ENCODE results near the gene PLD4.

PLD4 gene

GRCh38 chr14:104980611-104981531 is 56.2 kb downstream of the PLD4 start:
- Histone ChIP-seq H3K4me1 (ENCODE audit: insufficient read depth, low read length, severe bottlenecking) (peaks cover under 1% of the 10 kb centered on the region), H3K9ac (ENCODE audit: low read length) (no peak overlapping the region), H3K27me3 (ENCODE audit: insufficient read depth, low read length) (0 out of 2 replicates have a peak, but pooled peaks cover 4% of the 10 kb centered on the region), H3K79me2 (ENCODE audit: insufficient read depth, low read length) (no peaks in the 10 kb centered on the region), H3K9me2 (ENCODE audit: low read depth, low read length) (no peaks in the 10 kb centered on the region), H2AFZ (ENCODE audit: low read length) (no peak overlapping the region), H3K4me2 (ENCODE audit: low read length) (no peak overlapping the region), H3F3A (ENCODE audit: insufficient read depth, low read length) (no peaks in the 10 kb centered on the region), H3K9me3 (ENCODE audit: low read length) (no peaks in the 10 kb centered on the region), H4K20me1 (ENCODE audit: insufficient read depth, low read length) (no peaks in the 10 kb centered on the region), H3K4me3 (ENCODE audit: low read depth, low read length, poor library complexity, severe bottlenecking) (no peak overlapping the region), H3K27ac (ENCODE audit: low read depth, low read length, poor library complexity, severe bottlenecking) (no peak overlapping the region), H3K36me3 (ENCODE audit: insufficient read depth, low read length) (no peaks in the 10 kb centered on the region; the same call in 1 of the 2 replicates)
- no peak for TF ChIP-seq CTCF (IDR thresholded peaks at IDR 0.05; ENCODE audit: low read length)
- TF ChIP-seq EZH2 (IDR thresholded peaks at IDR 0.05; ENCODE audit: borderline replicate concordance, low read length), result no peak

- H2AFZ ChIP-seq (ENCODE audit: low read length), result no peak overlapping the region
- no peaks in the 10 kb centered on the region for H4K20me1 ChIP-seq (ENCODE audit: insufficient read depth, low read length)
- H3K27ac ChIP-seq (ENCODE audit: low read depth, low read length, poor library complexity, severe bottlenecking), result no peak overlapping the region
- no peak for TF ChIP-seq EZH2 (IDR thresholded peaks at IDR 0.05; ENCODE audit: borderline replicate concordance, low read length)
- TF ChIP-seq CTCF (IDR thresholded peaks at IDR 0.05; ENCODE audit: low read length), result no peak
- H3K4me3 ChIP-seq (ENCODE audit: low read depth, low read length, poor library complexity, severe bottlenecking), result no peak overlapping the region
- H3K9ac ChIP-seq (ENCODE audit: low read length), result no peak overlapping the region
- no peaks in the 10 kb centered on the region; the same call in 1 of the 2 replicates for H3K36me3 ChIP-seq (ENCODE audit: insufficient read depth, low read length)
- 0 out of 2 replicates have a peak, but pooled peaks cover 4% of the 10 kb centered on the region for H3K27me3 ChIP-seq (ENCODE audit: insufficient read depth, low read length)
- no peak overlapping the region for H3K4me2 ChIP-seq (ENCODE audit: low read length)
- H3K79me2 ChIP-seq (ENCODE audit: insufficient read depth, low read length), result no peaks in the 10 kb centered on the region
- peaks cover 7% of the 10 kb centered on the region for H3K4me1 ChIP-seq (ENCODE audit: insufficient read depth, low read length, severe bottlenecking)
- H3F3A ChIP-seq (ENCODE audit: insufficient read depth, low read length), result no peaks in the 10 kb centered on the region
- H3K9me3 ChIP-seq (ENCODE audit: low read length), result no peaks in the 10 kb centered on the region
- H3K9me2 ChIP-seq (ENCODE audit: low read depth, low read length), result no peaks in the 10 kb centered on the region
Measured at GRCh38 chr14:104981699-104982541, 57.2 kb downstream of the PLD4 start.

- Histone ChIP-seq H3K27me3 (ENCODE audit: insufficient read depth, low read length) (0 out of 2 replicates have a peak, but pooled peaks cover 4% of the 10 kb centered on the region), H3K79me2 (ENCODE audit: insufficient read depth, low read length) (no peaks in the 10 kb centered on the region), H3K4me1 (ENCODE audit: insufficient read depth, low read length, severe bottlenecking) (peaks cover 7% of the 10 kb centered on the region), H3K4me2 (ENCODE audit: low read length) (no peak overlapping the region), H3K9me2 (ENCODE audit: low read depth, low read length) (no peaks in the 10 kb centered on the region), H3K36me3 (ENCODE audit: insufficient read depth, low read length) (no peaks in the 10 kb centered on the region; the same call in 1 of the 2 replicates), H3K9ac (ENCODE audit: low read length) (no peak overlapping the region), H3K4me3 (ENCODE audit: low read depth, low read length, poor library complexity, severe bottlenecking) (no peak overlapping the region), H3F3A (ENCODE audit: insufficient read depth, low read length) (no peaks in the 10 kb centered on the region), H4K20me1 (ENCODE audit: insufficient read depth, low read length) (no peaks in the 10 kb centered on the region), H2AFZ (ENCODE audit: low read length) (no peak overlapping the region), H3K9me3 (ENCODE audit: low read length) (no peaks in the 10 kb centered on the region), H3K27ac (ENCODE audit: low read depth, low read length, poor library complexity, severe bottlenecking) (no peak overlapping the region)
- TF ChIP-seq EZH2 (IDR thresholded peaks at IDR 0.05; ENCODE audit: borderline replicate concordance, low read length) (no peak), CTCF (IDR thresholded peaks at IDR 0.05; ENCODE audit: low read length) (no peak)
Measured at GRCh38 chr14:104982548-104983230, 58.0 kb downstream of the PLD4 start.

Data from OCI-LY1 (cell line).